ENCODE measurements around the gene ZNF440. TPM values are rescaled to one million over a fixed set of nuclear protein-coding genes. Genes with fewer than 3 reads are reported as not detected.
"Not testable (repeated sequence)": the region's sequence is repeated elsewhere in the genome, so short reads cannot be mapped to it uniquely, and the experiment has no call there.

ZNF440 gene
- total RNA-seq (2014; rRNA removed; shearing (Covaris generic)), result 19.5 and 19.9 TPM in 2 replicates
- 3.2 and 4.6 TPM in 2 replicates for polyA plus RNA-seq (2015; cell fraction: cytosol; rRNA removed)
- 31.5 and 33.9 TPM in 2 replicates for polyA plus RNA-seq (2015; cell fraction: nucleus; rRNA removed)

DNA sequence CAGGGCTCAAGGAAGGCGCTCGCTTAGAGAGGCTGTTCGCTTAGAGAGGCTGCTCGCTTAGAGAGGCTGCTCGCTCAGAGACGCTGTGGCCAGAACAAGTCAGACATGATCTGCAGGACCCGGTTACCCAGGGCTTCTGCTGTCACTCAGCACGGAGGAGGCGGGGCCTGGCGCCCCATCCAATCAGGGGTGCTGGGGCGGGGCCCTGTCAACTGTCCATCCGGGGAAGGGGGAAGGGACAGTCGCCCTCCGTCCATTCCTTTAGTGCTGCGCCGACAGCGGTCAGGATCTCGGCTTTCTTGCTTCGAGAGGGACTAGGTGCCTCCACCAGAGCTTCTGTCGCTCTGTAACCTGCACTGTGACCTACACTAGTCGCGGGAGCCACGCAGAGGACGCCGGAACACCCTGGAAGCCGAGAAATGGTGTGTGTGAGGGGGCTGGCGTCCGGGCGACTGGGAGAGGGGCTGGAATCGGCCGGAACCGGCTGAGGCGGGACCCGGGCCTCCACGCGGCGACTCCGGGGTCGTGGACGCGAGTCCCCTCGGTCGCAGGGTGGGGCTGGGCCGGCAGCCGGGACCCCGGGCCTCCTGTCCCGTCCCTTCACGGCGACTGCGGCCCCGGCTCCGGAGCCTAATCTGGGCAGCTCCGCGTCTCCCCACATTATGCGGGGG lies at the start of gene ZNF440:
Gene ZNF440, plus strand, starts transcription at position 245 of the 671 bp plus-strand sequence. Its CDS starts 175 bp downstream, at position 420.
- in situ Hi-C loops (cut with HindIII; ENCODE audit: low pct_unique_long_range_greater_than_20kb, low sequenced_read_pairs), result no loop called here
- peak; percentile 91 for DNase-seq (ENCODE audit: low read depth, low spot score)

DNA sequence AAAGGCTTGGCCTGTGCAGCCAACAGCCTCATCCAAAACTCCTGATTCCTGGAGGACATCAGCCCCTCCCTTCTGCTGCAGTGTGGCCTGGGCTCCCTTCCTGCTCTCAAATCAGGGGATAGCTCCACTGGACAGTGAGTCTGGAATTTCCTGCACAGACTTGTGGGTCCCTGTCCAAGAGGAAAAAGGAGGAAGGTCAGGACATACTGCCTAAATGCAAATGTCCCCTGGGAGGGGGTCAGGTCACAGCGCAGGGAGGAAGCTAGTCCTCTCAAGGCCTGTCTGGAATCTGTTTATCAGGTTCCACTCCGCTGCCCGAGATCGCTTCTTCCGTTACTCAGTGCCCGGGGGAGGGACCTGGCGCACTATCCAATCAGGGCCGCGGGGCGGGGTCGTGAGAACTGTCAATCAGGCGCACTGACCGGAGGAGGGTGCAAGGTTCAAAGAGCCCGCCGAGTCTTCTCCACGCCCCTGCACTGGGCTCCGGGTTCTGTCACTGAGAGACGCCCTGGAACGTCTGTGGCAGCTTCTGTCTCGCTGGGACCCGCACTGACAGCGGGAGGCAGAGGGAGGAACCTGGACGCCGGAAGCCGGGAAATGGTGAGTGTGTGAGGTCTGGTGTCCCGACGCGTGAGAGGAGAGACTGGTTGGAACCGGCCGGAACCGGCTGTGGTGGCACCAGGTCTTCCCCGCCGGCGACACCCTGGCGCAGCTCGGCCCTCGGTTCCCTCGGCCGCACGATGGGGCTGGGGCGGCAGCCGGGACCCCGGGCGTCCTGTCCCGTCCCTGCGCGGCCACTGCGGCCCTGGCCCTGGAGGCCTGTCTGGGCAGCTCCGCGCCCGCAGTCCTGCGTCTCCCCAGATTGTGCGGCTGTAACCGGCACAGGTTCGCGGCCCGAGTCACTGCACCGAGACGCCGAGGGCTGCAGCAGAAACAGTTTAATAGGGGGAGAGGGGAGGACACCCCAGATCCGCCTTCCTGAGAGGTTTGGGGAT lies 47.2 kb upstream of the ZNF440 start, which contains the start of gene ZNF441:
Gene ZNF441, plus strand, starts transcription at position 404 of the 995 bp plus-strand sequence. Its CDS starts 194 bp downstream, at position 598.
- DNase-seq (ENCODE audit: low read depth, low spot score), result peak; percentile 90
- in situ Hi-C loops (cut with HindIII; ENCODE audit: low pct_unique_long_range_greater_than_20kb, low sequenced_read_pairs), result no loop called here

DNA sequence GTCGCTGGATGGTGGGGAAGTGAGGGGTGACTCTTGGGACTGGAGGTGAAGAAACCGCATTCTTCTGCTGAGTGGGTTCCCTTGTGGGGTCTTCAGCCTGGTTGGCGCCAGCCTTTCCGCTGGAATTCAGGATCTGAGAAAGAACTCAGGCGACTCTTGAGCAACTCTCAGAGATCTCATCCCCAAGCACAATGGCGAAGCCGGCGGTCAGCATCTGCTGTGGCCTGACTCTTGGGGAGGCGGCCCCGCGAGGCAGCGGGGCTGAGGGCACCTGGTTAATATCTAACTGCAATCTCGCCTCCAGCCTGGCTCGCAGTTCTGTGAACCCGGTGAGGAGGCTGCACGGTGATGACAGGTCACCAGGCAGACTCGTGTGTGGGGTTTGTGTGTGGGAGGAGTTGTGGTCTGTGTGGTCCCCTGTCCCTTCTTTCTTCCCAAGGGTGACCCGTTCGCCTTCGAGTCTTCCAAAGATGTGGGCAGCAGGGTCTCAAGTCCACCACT lies 46.4 kb upstream of the ZNF440 start:
- no peak for DNase-seq (ENCODE audit: low read depth, low spot score)

DNA sequence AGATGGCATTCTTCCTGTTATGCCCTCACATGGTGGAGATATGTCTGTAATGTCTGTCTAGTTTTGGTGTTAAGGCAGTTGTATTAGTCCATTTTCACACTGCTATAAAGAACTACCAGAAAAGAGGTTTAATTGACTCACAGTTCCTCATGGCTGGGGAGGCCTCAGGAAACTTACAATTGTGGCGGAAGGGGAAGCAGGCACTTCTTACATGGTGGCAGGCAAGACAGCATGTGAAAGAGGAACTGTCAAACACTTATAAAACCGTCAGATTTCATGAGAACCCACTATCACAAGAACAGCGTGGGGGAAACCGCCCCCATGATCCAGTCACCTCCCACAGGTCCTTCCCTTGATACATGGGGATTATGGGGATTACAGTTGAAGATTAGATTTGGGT lies 44.1 kb upstream of the ZNF440 start:
- DNase-seq (ENCODE audit: low read depth, low spot score), result no peak
- in situ Hi-C loops (cut with HindIII; ENCODE audit: low pct_unique_long_range_greater_than_20kb, low sequenced_read_pairs), result no loop called here

More for the DNA sequence above, 46.4 kb upstream of the ZNF440 start:
- in situ Hi-C loops (cut with HindIII; ENCODE audit: low pct_unique_long_range_greater_than_20kb, low sequenced_read_pairs), result no loop called here

DNA sequence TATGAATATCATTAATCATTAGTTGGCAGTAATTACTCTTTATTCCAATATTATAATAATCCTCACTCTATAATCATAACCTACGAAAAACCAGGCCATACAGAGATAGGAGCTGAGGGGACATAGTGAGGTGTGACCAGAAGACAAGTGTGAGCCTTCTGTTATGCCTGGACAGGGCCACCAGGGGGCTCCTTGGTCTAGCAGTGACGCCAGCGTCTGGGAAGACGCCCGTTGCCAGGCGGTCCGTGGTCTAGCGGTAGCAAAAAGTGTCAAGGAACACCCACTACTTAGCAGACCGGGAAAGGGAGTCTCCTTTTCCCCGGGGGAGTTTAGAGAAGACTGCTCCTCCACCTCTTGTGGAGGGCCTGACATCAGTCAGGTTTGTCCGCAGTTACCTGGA lies 42.6 kb upstream of the ZNF440 start:
- in situ Hi-C loops (cut with HindIII; ENCODE audit: low pct_unique_long_range_greater_than_20kb, low sequenced_read_pairs), result not testable (repeated sequence)
- peak; percentile 25 for DNase-seq (ENCODE audit: low read depth, low spot score)

DNA sequence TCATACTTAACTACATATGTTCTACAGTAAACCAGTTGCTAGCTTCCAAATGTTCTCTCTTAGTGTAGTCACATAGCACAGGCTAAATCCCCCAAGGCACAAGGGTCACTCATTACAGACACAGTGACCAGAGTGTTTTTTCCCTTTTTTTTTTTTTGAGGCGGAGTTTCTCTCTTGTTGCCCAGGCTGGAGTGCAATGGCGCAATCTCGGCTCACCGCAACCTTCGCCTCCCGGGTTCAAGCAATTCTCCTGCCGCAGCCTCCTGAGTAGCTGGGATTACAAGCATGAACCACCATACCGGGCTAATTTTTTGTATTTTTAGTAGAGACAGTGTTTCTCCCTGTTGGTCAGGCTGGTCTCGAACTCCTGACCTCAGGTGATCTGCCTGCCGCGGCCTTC lies 37.4 kb upstream of the ZNF440 start:
- in situ Hi-C loops (cut with HindIII; ENCODE audit: low pct_unique_long_range_greater_than_20kb, low sequenced_read_pairs); DNase-seq (ENCODE audit: low read depth, low spot score): not testable (repeated sequence)

DNA sequence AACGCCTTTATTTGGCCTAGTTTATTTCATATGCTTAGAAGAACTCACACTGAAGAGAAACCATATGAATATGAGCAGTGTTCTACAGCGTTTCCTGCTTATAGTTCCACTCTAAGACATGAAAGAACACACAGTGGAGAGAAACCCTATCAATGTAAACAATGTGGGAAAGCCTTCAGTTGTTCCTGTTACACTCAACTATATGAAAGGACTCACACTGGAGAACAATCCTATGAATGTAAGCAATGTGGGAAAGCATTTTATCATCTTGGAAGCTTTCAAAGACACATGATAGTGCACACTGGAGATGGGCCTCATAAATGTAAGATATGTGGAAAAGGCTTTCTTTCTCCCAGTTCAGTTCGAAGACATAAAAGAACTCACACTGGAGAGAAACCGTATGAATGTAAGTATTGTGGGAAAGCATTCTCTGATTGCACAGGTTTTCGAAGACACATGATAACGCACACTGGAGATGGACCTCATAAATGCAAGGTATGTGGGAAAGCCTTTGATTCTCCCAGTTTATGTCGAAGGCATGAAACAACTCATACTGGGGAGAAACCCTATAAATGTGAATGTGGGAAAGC lies 33.5 kb upstream of the ZNF440 start:
- in situ Hi-C loops (cut with HindIII; ENCODE audit: low pct_unique_long_range_greater_than_20kb, low sequenced_read_pairs), result no loop called here
- DNase-seq (ENCODE audit: low read depth, low spot score), result no peak

DNA sequence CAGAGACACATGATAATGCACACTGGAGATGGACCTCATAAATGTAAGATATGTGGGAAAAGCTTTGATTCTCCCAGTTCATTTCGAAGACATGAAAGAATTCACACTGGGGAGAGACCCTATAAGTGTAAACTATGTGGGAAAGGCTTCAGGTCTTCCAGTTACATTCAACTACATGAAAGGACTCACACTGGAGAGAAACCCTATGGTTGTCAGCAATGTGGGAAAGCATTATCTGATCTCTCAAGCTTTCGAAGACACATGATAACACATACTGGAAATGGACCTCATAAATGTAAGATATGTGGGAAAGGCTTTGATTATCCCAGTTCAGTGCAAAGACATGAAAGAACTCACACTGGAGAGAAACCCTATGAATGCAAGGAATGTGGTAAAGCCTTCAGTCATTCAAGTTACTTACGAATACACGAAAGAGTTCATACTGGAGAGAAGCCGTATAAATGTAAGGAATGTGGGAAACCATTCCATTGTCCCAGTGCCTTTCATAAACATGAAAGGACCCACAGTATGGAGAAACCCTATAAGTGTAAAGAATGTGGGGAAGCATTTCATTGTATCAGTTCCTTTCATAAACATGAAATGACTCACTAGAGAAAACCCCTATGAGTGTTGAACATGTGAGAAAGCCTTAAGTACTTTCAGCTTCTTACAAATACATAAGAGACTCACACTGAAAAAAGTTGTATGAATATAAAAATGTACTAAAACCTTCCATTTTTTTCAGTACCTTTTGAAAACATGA lies 32.6 kb upstream of the ZNF440 start:
- no peak for DNase-seq (ENCODE audit: low read depth, low spot score)
- in situ Hi-C loops (cut with HindIII; ENCODE audit: low pct_unique_long_range_greater_than_20kb, low sequenced_read_pairs), result no loop called here

DNA sequence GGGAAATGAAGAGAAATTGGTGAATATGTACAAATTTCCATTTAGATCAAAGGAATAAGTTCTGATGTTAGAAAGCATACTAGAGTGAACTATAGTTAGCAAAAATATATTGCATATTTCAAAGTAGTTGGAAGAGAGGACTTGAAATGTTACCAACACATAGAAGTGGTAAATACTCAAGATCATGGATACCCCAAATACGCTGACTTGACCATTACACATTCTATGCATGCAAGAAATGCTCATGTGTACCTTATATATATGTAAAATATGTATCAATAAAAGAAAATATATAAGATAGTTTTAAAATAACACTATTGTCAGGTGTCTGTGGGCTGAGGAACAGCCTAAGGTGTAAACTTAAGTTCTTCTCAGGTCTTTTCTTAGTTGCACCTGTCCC lies 30.3 kb upstream of the ZNF440 start:
- no peak for DNase-seq (ENCODE audit: low read depth, low spot score)
- in situ Hi-C loops (cut with HindIII; ENCODE audit: low pct_unique_long_range_greater_than_20kb, low sequenced_read_pairs), result no loop called here

DNA sequence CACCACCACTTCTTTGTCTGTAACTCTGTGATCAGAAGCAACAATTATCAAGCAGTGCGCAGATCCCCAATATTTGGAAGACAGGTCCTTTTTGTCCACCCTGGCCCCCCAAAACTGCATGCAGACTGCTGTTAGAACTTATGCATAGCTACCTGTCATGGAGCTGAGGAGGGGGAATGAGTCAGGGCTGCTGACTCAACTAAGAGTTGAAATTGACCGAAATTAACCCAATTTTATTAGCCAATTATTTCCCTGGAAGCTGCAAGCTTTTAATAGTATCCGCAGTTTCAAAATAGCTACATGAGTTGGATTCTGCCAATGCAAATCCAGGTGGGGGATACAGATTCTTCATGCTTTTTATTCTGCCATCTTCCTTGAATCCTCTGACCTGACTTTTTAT lies 29.7 kb upstream of the ZNF440 start:
- no peak for DNase-seq (ENCODE audit: low read depth, low spot score)
- in situ Hi-C loops (cut with HindIII; ENCODE audit: low pct_unique_long_range_greater_than_20kb, low sequenced_read_pairs), result no loop called here

DNA sequence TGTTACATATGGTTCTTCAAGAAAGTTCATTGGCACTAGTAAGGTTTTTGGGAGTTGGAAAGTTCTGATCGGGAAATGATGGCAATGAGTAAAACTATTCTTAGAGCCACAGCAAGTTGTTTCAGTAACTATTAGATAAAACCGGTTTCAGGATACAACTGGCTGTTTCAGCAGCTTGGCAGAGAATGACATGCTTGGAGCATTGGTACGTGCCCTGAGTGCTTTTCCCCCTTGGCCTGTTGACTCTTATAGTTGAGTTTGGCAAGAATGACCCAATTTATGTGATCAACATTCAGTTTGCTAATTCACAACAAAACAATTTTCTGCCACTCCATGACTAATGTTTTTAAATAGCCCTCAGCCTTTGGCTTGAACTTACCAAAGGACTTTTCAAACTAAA lies 26.5 kb upstream of the ZNF440 start:
- in situ Hi-C loops (cut with HindIII; ENCODE audit: low pct_unique_long_range_greater_than_20kb, low sequenced_read_pairs), result no loop called here
- DNase-seq (ENCODE audit: low read depth, low spot score), result no peak

DNA sequence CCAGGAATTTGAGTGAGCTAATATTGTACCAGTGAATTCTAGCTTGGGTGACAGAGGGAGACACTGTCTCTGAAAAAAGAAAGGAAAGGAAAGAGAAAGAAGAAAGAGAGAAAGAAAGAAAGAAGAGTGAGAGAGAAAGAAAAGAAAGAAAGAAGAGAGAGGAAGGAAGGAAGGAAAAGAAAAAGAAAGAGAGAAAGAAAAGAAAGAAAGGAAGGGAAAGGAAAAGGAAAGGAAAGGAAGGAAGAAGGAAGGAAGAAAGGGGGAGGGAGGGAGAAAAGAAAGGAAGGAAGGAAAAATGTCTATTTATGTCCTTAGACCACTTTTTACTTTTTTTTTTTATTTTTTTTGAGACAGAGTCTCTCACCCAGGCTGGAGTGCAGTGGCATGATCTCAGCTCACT lies 21.1 kb upstream of the ZNF440 start:
- no peak for DNase-seq (ENCODE audit: low read depth, low spot score)
- in situ Hi-C loops (cut with HindIII; ENCODE audit: low pct_unique_long_range_greater_than_20kb, low sequenced_read_pairs), result no loop called here

DNA sequence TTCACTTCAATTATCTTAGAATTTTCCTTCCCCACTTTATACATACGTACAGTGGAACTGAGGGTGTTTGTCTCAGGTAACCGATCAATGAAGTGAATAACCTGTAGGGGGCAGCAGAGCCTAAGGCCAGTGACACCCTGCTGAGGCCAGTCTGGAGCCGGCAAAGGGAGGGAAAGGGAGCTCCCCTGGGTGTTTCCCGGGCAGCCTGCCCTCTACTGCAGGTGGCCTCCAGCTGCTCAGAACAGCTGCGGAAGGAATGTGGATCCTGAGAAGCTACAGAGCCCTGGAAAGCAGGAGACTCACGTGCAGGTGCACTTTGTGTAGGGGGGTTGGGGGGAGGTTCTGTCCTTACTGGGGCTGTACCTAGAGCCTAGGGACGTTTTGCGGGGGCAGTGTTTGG lies 16.6 kb upstream of the ZNF440 start:
- in situ Hi-C loops (cut with HindIII; ENCODE audit: low pct_unique_long_range_greater_than_20kb, low sequenced_read_pairs), result no loop called here
- peak; percentile 81 for DNase-seq (ENCODE audit: low read depth, low spot score)

DNA sequence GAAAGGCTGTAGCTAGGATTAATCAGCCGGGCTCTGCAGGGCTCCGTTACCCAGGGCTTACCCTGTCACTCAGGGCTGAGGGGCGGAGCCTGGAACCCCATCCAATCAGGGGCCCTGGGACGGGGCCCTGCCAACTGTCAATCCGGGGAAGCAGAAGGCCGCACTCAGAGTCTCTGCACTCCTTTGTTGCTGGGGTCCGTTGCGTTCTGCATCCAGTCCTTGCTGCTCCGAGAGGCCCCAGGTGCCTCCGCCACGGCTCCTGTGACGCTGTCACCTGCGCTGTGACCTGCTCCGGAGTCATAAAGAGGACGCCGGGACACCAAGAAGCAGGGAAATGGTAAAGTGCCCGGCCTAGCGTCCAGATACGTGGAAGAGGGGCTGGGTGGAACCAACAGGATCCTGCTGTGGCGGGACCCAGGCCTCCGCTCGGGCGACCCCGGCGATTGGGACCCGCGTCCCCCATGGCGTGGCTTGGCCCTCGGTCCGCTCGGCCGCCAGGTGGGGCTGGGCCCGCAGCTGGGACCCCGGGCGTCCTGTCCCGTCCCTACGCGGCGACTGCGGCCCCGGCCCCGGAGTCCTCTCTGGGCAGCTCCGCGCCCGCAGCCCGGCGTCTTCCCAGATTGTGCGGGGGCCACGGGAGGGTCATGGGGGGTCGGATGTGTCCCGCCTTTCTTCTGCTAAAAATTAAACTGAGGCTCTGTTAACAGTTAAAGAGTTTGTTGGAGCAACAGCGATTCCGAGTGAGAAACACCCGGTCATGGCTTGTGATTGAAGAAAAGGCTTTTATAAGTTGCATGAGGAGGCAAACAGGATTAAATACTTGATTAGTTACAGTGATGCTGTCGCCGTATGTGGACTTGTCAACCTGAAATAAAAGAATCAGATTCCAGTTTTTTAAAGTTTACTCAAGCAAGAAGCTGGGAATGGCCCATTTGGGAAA lies 15.4 kb upstream of the ZNF440 start, which contains the start of gene ZNF491:
Gene ZNF491, plus strand, starts transcription at position 133 of the 940 bp plus-strand sequence. CDS start 7,431 bp downstream, outside the sequence.
- in situ Hi-C loops (cut with HindIII; ENCODE audit: low pct_unique_long_range_greater_than_20kb, low sequenced_read_pairs), result no loop called here
- peak; percentile 57 for DNase-seq (ENCODE audit: low read depth, low spot score)

DNA sequence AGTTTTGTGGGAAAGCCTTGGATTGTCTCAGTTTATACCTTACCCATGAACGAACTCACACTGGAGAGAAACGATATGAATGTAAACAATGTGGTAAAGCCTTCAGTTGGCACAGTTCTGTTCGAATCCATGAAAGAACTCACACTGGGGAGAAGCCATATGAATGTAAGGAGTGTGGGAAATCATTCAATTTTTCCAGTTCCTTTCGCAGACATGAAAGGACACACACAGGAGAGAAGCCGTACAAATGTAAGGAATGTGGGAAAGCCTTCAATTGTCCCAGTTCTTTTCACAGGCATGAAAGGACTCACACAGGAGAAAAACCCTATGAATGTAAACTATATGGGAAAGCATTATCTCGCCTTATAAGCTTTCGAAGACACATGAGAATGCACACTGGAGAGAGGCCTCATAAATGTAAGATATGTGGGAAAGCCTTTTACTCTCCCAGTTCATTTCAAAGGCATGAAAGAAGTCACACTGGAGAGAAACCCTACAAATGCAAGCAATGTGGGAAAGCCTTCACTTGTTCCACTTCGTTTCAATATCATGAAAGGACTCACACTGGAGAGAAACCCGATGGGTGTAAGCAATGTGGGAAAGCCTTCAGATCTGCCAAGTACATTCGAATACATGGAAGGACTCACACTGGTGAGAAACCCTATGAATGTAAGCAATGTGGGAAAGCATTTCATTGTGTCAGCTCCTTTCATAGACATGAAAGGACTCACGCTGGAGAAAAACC lies 7.5 kb upstream of the ZNF440 start:
- in situ Hi-C loops (cut with HindIII; ENCODE audit: low pct_unique_long_range_greater_than_20kb, low sequenced_read_pairs), result no loop called here
- no peak for DNase-seq (ENCODE audit: low read depth, low spot score)

DNA sequence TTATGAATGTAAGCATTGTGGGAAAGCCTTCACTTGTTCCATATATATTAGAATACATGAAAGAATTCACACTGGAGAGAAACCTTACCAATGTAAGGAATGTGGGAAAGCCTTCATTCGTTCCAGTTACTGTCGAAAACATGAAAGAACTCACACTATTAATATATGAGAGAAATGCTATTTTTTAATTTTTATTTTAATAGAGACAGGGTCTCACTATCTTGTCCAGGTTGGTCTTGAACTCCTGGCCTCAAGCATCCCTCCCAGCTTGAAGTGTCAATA lies 7.0 kb upstream of the ZNF440 start:
- in situ Hi-C loops (cut with HindIII; ENCODE audit: low pct_unique_long_range_greater_than_20kb, low sequenced_read_pairs), result no loop called here
- DNase-seq (ENCODE audit: low read depth, low spot score), result no peak

Measured in SK-MEL-5 (cell line).